Measurements from ENCODE around the gene ZPLD1. TPM values are rescaled to one million over a fixed set of nuclear protein-coding genes. Genes with fewer than 3 reads are reported as not detected.

The ZPLD1 gene
- total RNA-seq: not detected in 2 replicates

DNA sequence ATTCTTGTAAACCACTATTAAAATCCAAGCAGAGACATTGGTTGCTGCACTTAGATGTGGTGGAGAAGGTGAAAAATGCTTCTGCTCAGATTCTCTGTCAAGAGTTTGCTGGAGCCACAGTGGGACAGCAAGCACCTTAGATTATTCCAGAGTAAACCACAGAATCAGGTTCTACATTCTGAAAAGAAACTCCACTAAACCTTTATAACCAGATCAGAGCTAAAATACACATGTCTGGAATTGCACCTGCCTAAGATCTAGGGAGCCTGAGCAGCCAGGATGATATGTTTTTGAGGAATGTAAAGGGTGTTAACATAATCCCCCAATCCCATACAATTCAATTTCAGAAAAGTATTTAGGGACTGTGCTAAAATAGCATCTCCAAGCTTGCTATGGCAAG is at the start of gene ZPLD1:
ZPLD1 (plus strand) TSS at position 301 of the 400 bp plus-strand sequence. CDS start 3,473 bp downstream, outside the sequence.

All from smooth muscle cell of trachea (primary cell).